ENCODE measurements around the gene SLC39A9.

DNA sequence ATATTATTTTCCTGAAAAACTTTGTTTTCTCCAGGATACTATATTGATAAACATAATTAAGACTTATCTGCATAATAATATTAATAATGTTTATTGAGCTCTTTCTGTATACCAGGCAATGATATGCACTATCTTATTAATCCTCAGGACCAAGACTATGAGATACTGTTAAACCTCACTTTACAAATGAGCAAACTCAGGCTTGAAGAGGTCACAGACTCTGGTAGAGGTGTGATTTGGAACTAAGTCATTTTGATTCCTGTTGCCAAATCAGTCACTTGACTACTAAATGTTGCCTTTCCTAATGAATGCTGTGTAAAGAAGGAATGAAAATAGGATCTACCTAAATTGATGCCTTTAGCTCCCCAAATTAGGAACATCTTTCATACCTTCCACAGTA lies 7.3 kb downstream of the SLC39A9 start:
- TF ChIP-seq SUZ12 (IDR thresholded peaks at IDR 0.05; ENCODE audit: extremely low read depth, insufficient read depth, insufficient read length) (no peak), ZNF274 (IDR thresholded peaks at IDR 0.05; ENCODE audit: low read depth, low read length) (no peak)
